ENCODE data around the gene ZDHHC11B. TPM values are rescaled to one million over a fixed set of nuclear protein-coding genes. Genes with fewer than 3 reads are reported as not detected.

Gene ZDHHC11B
- total RNA-seq, 1 experiment from 2014 or later: not detected

- Mint-ChIP-seq H3K4me1 (ENCODE audit: insufficient read depth, unreplicated experiment) (peaks cover 9% of the 10 kb centered on the region), H3K4me3 (ENCODE audit: unreplicated experiment) (no peak overlapping the region), H3K27ac (ENCODE audit: low read depth, unreplicated experiment) (no peak overlapping the region), H3K9me3 (ENCODE audit: unreplicated experiment) (no peaks in the 10 kb centered on the region), H3K36me3 (ENCODE audit: insufficient read depth, unreplicated experiment) (peaks cover 29% of the 10 kb centered on the region), H3K27me3 (ENCODE audit: insufficient read depth, unreplicated experiment) (no peaks in the 10 kb centered on the region)
- intact Hi-C loops (cut with micrococcal nuclease): no loop called here
- BruUV-seq (replicated peaks): no TSS peak
- ChIA-PET POLR2A (no interaction called here), CTCF (interaction anchor here (0.9 to 1.2 kb wide), 2 partner anchors 9 to 251 kb away, joined by 3 to 5 read pairs; no protein-coding TSS in a partner anchor)
- TF ChIP-seq CTCF (IDR thresholded peaks at IDR 0.05; ENCODE audit: unreplicated experiment): no peak
- no peak for DNase-seq (ENCODE audit: unreplicated experiment)
Measured at GRCh38 chr5:661891-662750, 122.4 kb downstream of the ZDHHC11B start.

- no peak overlapping the region for H3K4me3 Mint-ChIP-seq (ENCODE audit: unreplicated experiment)
- intact Hi-C loops (cut with micrococcal nuclease): no loop called here
- H3K9me3 Mint-ChIP-seq (ENCODE audit: unreplicated experiment): no peaks in the 10 kb centered on the region
- CTCF ChIA-PET: no interaction called here
- no TSS peak for BruUV-seq (replicated peaks)
- TF ChIP-seq CTCF (IDR thresholded peaks at IDR 0.05; ENCODE audit: unreplicated experiment): no peak
- peaks cover 9% of the 10 kb centered on the region for H3K4me1 Mint-ChIP-seq (ENCODE audit: insufficient read depth, unreplicated experiment)
- peaks cover 30% of the 10 kb centered on the region for H3K36me3 Mint-ChIP-seq (ENCODE audit: insufficient read depth, unreplicated experiment)
- H3K27ac Mint-ChIP-seq (ENCODE audit: low read depth, unreplicated experiment): no peak overlapping the region
- H3K27me3 Mint-ChIP-seq (ENCODE audit: insufficient read depth, unreplicated experiment): no peaks in the 10 kb centered on the region
- DNase-seq (ENCODE audit: unreplicated experiment): no peak
- POLR2A ChIA-PET: no interaction called here
Measured at GRCh38 chr5:660491-661030, 124.0 kb downstream of the ZDHHC11B start.

Other genes starting within 250 kb of the ZDHHC11B start
- 16.4 and 16.7 TPM in 2 replicates for gene CEP72, start 172.4 kb downstream of the ZDHHC11B start, total RNA-seq (2022)
- gene TPPP, start 91.4 kb downstream of the ZDHHC11B start, total RNA-seq (2022): 0.12 and 0.17 TPM in 2 replicates
- 2.0 and 7.0 TPM in 2 replicates for gene ZDHHC11, start 66.3 kb upstream of the ZDHHC11B start, total RNA-seq (2022)
- 44.9 and 48.9 TPM in 2 replicates for gene BRD9, start 108.1 kb upstream of the ZDHHC11B start, total RNA-seq (2022)
- 13.7 and 21.4 TPM in 2 replicates for gene TRIP13, start 108.2 kb upstream of the ZDHHC11B start, total RNA-seq (2022)
- 0.21 and 0.32 TPM in 2 replicates for gene NKD2, start 224.1 kb upstream of the ZDHHC11B start, total RNA-seq (2022)